A673 (cell line): ENCODE measurements around the gene COL16A1. TPM values are rescaled to one million over a fixed set of nuclear protein-coding genes. Genes with fewer than 3 reads are reported as not detected.

Experiments
- BruUV-seq: library from RNA; stranded (reverse); fragments of 400-500 nt; replicated peaks from 2 replicates; lab custom pipeline; 2021; lab: Mats Ljungman, UMichigan
- CTCF ChIA-PET: fragments of 300-600 bp; sonication (Branson Sonifier 250); formaldehyde crosslinking; loops from one replicate; lab custom pipeline; 2022; ENCODE audit warnings: antibody characterized with exemption; lab: Charles Lee
- POLR2A ChIA-PET: fragments of 300-600 bp; sonication (Branson Sonifier 250); formaldehyde crosslinking; loops from one replicate; lab custom pipeline; 2022; ENCODE audit warnings: antibody characterized with exemption; ENCODE audit not compliant: low non-redundant PET; lab: Charles Lee
- DNase-seq: peaks from one replicate; pipeline ENCODE4 v3.0.0-alpha.2; 2015; ENCODE audit warnings: low spot score
- H3K27ac ChIP-seq: fragments of 200-600 bp; sonication (generic); 2 replicates; pipeline ENCODE4 v1.5.1; 2016; ENCODE audit warnings: mixed run types, low read depth, mild to moderate bottlenecking, mixed read lengths, antibody characterized with exemption, low read length; ENCODE audit not compliant: poor library complexity, severe bottlenecking
- H3K27me3 ChIP-seq: fragments of 200-600 bp; sonication (generic); replicated peaks from 2 replicates; pipeline ENCODE4 v1.6.1; 2017; ENCODE audit warnings: mixed run types, low read depth, mild to moderate bottlenecking, mixed read lengths, antibody characterized with exemption, low read length; ENCODE audit not compliant: insufficient read depth, poor library complexity
- H3K36me3 ChIP-seq: fragments of 200-600 bp; sonication (generic); 2 replicates; pipeline ENCODE4 v1.6.1; 2016; ENCODE audit warnings: mixed run types, mild to moderate bottlenecking, mixed read lengths, antibody characterized with exemption, low read length; ENCODE audit not compliant: insufficient read depth, poor library complexity, severe bottlenecking
- H3K4me1 ChIP-seq: fragments of 200-600 bp; sonication (generic); 2 replicates; pipeline ENCODE4 v1.6.1; 2017; ENCODE audit warnings: mixed run types, mild to moderate bottlenecking, mixed read lengths, antibody characterized with exemption, low read length; ENCODE audit not compliant: insufficient read depth, poor library complexity, severe bottlenecking
- H3K4me3 ChIP-seq: fragments of 200-600 bp; sonication (generic); 2 replicates; pipeline ENCODE4 v1.5.1; 2016; ENCODE audit warnings: low read depth, mixed run types, mild to moderate bottlenecking, mixed read lengths, low read length; ENCODE audit not compliant: poor library complexity, severe bottlenecking
- H3K9me3 ChIP-seq: fragments of 200-600 bp; sonication (generic); 2 replicates; pipeline ENCODE4 v1.6.1; 2016; ENCODE audit warnings: mixed run types, low read depth, mild to moderate bottlenecking, mixed read lengths, antibody characterized with exemption, low read length; ENCODE audit not compliant: poor library complexity, severe bottlenecking
- EZH2 ChIP-seq: fragments of 200-600 bp; sonication (generic); IDR thresholded peaks from 2 replicates; pipeline ENCODE4 v1.6.1; 2017; ENCODE audit warnings: borderline replicate concordance, low read depth, mild to moderate bottlenecking, mixed read lengths, antibody characterized with exemption, low read length; ENCODE audit not compliant: poor library complexity, severe bottlenecking
- intact Hi-C: fragments of 100-400 bp; cut with micrococcal nuclease; formaldehyde crosslinking; loops from one replicate; pipeline ENCODE4 v1.10.0; 2022; ENCODE audit not compliant: unreplicated experiment
- total RNA-seq: library from RNA; stranded (reverse); gene quantifications from 2 replicates; pipeline ENCODE4 v1.2.3, GENCODE V29; 2021
- TF ChIP-seq, protein P1 (sequence below): fragments of 300-800, 200-600 bp; sonication (generic); conservative IDR thresholded peaks from 2 replicates; pipeline ENCODE4 v1.5.1; 2017; ENCODE audit warnings: low read depth, mild to moderate bottlenecking, antibody characterized with exemption, low read length, moderate library complexity, mixed read lengths

COL16A1 gene
- total RNA-seq, 1 experiment from 2014 or later: 26.6 TPM

- H3K4me1 ChIP-seq: no peaks in the 10 kb centered on the region
- H3K36me3 ChIP-seq: no peaks in the 10 kb centered on the region
- no peaks in the 10 kb centered on the region for H3K27me3 ChIP-seq
- TF ChIP-seq, protein P1, sequence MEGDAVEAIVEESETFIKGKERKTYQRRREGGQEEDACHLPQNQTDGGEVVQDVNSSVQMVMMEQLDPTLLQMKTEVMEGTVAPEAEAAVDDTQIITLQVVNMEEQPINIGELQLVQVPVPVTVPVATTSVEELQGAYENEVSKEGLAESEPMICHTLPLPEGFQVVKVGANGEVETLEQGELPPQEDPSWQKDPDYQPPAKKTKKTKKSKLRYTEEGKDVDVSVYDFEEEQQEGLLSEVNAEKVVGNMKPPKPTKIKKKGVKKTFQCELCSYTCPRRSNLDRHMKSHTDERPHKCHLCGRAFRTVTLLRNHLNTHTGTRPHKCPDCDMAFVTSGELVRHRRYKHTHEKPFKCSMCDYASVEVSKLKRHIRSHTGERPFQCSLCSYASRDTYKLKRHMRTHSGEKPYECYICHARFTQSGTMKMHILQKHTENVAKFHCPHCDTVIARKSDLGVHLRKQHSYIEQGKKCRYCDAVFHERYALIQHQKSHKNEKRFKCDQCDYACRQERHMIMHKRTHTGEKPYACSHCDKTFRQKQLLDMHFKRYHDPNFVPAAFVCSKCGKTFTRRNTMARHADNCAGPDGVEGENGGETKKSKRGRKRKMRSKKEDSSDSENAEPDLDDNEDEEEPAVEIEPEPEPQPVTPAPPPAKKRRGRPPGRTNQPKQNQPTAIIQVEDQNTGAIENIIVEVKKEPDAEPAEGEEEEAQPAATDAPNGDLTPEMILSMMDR: no peak
- TF ChIP-seq EZH2: no peak
- ChIA-PET CTCF (no interaction called here), POLR2A (no interaction called here)
- H3K27ac ChIP-seq: no peak overlapping the region
- no TSS peak for BruUV-seq
- no peak for DNase-seq
- no peak overlapping the region for H3K4me3 ChIP-seq
- intact Hi-C loops: no loop called here
- H3K9me3 ChIP-seq: no peaks in the 10 kb centered on the region
Observed at GRCh38 chr1:31695327-31695726, 8.5 kb downstream of the COL16A1 start.

- CTCF ChIA-PET: interaction anchor here (0.7 kb wide), 1 partner anchor 21 kb away, joined by 3 read pairs; no protein-coding TSS in a partner anchor
- TF ChIP-seq EZH2: no peak
- TF ChIP-seq, protein P1: no peak
- Histone ChIP-seq H3K27me3 (no peaks in the 10 kb centered on the region), H3K27ac (peak overlapping the region; percentile 10), H3K4me1 (no peaks in the 10 kb centered on the region), H3K4me3 (no peak overlapping the region), H3K36me3 (no peaks in the 10 kb centered on the region), H3K9me3 (no peaks in the 10 kb centered on the region)
- intact Hi-C loops: no loop called here
- DNase-seq: no peak
- POLR2A ChIA-PET: interaction anchor here (0.5 kb wide), 1 partner anchor 13 kb away, joined by 3 read pairs; no protein-coding TSS in a partner anchor
- no TSS peak for BruUV-seq
Observed at GRCh38 chr1:31694964-31695313, 8.9 kb downstream of the COL16A1 start.

- Histone ChIP-seq H3K27me3 (no peaks in the 10 kb centered on the region), H3K4me3 (no peak overlapping the region), H3K36me3 (no peaks in the 10 kb centered on the region), H3K9me3 (no peaks in the 10 kb centered on the region), H3K4me1 (no peaks in the 10 kb centered on the region), H3K27ac (peak overlapping the region; percentile 10)
- BruUV-seq: no TSS peak
- POLR2A ChIA-PET: interaction anchor here (0.5 kb wide), 1 partner anchor 14 kb away, joined by 3 read pairs; no protein-coding TSS in a partner anchor
- TF ChIP-seq, protein P1: no peak
- no peak for TF ChIP-seq EZH2
- peak; percentile 53 for DNase-seq
- intact Hi-C loops: no loop called here
- CTCF ChIA-PET: interaction anchor here (0.7 kb wide), 1 partner anchor 22 kb away, joined by 3 read pairs; no protein-coding TSS in a partner anchor
Observed at GRCh38 chr1:31694069-31694963, 9.5 kb downstream of the COL16A1 start.
